IMR-90 (cell line): ENCODE data around the gene RELN. TPM values are rescaled to one million over a fixed set of nuclear protein-coding genes. Genes with fewer than 3 reads are reported as not detected.

Experiments used
- ATAC-seq: fragments of 200-7000 bp; cut with Tn5 transposase; 2 replicates; pipeline ENCODE4 v1.9.1; 2020; ENCODE audit warnings: low read depth, mild to moderate bottlenecking, moderate library complexity
- BruUV-seq: library from RNA; stranded (reverse); fragments of 400-500 nt; replicated peaks from 2 replicates; lab custom pipeline; 2021; lab: Mats Ljungman, UMichigan
- CTCF ChIA-PET: fragments of 300-600 bp; formaldehyde crosslinking; extraction: SDS; loops from one replicate; lab custom pipeline; 2021; ENCODE audit warnings: antibody characterized with exemption; lab: Yijun Ruan, JAX
- POLR2A ChIA-PET: fragments of 300-600 bp; sonication (Branson Sonifier 250); formaldehyde crosslinking; loops from one replicate; lab custom pipeline; 2022; ENCODE audit warnings: antibody characterized with exemption; ENCODE audit not compliant: unreplicated experiment; lab: Charles Lee
- DNase-seq: peaks from one replicate; pipeline ENCODE4 v3.0.0; 2013
- H2AFZ ChIP-seq: replicated peaks from 2 replicates; pipeline ENCODE3; 2013; ENCODE audit warnings: low read length, mild to moderate bottlenecking; ENCODE audit not compliant: poor library complexity
- H2AK5ac ChIP-seq: 2 replicates; pipeline ENCODE4 v1.6.1; 2013; ENCODE audit warnings: low read depth, low read length, inconsistent platforms
- H2AK9ac ChIP-seq: replicated peaks from 2 replicates; pipeline ENCODE3; 2013; ENCODE audit warnings: mild to moderate bottlenecking, low read depth, low read length, moderate library complexity; ENCODE audit not compliant: poor library complexity
- H2BK120ac ChIP-seq: 2 replicates; pipeline ENCODE4 v1.6.1; 2013; ENCODE audit warnings: low read depth, low read length, inconsistent platforms
- H2BK15ac ChIP-seq: 3 replicates; pipeline ENCODE4 v1.6.1; 2013; ENCODE audit warnings: low read depth, low read length, inconsistent platforms
- H2BK20ac ChIP-seq: 2 replicates; pipeline ENCODE4 v1.6.1; 2013; ENCODE audit warnings: low read depth, mild to moderate bottlenecking, inconsistent platforms, low read length, moderate library complexity
- H2BK5ac ChIP-seq: 2 replicates; pipeline ENCODE4 v1.6.1; 2013; ENCODE audit warnings: mild to moderate bottlenecking, low read depth, low read length, inconsistent platforms; ENCODE audit not compliant: poor library complexity, severe bottlenecking
- H3K14ac ChIP-seq: replicated peaks from 2 replicates; pipeline ENCODE4 v1.6.1; 2013; ENCODE audit warnings: low read depth, low read length, inconsistent platforms
- H3K18ac ChIP-seq: 2 replicates; pipeline ENCODE4 v1.6.1; 2013; ENCODE audit warnings: low read depth, low read length, control low read depth
- H3K23ac ChIP-seq: 2 replicates; pipeline ENCODE4 v1.6.1; 2013; ENCODE audit warnings: low read depth, low read length, inconsistent platforms
- H3K27ac ChIP-seq: 2 replicates; pipeline ENCODE4 v1.5.1; 2013; ENCODE audit warnings: mild to moderate bottlenecking, control low read depth, low read length; ENCODE audit not compliant: insufficient read depth
- H3K27me3 ChIP-seq: 2 replicates; pipeline ENCODE4 v1.6.1; 2013; ENCODE audit warnings: low read length; ENCODE audit not compliant: control insufficient read depth, insufficient read depth
- H3K36me3 ChIP-seq: 2 replicates; pipeline ENCODE4 v1.6.1; 2013; ENCODE audit warnings: low read length, mixed read lengths; ENCODE audit not compliant: control insufficient read depth, insufficient read depth
- H3K4ac ChIP-seq: 2 replicates; pipeline ENCODE4 v1.6.1; 2013; ENCODE audit warnings: low read depth, low read length, inconsistent platforms
- H3K4me1 ChIP-seq: 2 replicates; pipeline ENCODE4 v1.6.1; 2013; ENCODE audit warnings: low read length, mixed read lengths; ENCODE audit not compliant: control insufficient read depth, insufficient read depth
- H3K4me2 ChIP-seq: 2 replicates; pipeline ENCODE4 v1.6.1; 2013; ENCODE audit warnings: low read depth, mild to moderate bottlenecking, control low read depth, low read length, moderate library complexity
- H3K4me3 ChIP-seq: 2 replicates; pipeline ENCODE4 v1.5.1; 2013; ENCODE audit warnings: low read depth, mild to moderate bottlenecking, control low read depth, low read length, moderate library complexity; ENCODE audit not compliant: insufficient read depth
- H3K56ac ChIP-seq: 2 replicates; pipeline ENCODE4 v1.6.1; 2013; ENCODE audit warnings: low read length, inconsistent platforms; ENCODE audit not compliant: insufficient read depth; ENCODE audit errors: extremely low read depth
- H3K79me1 ChIP-seq, 2 experiments: 2 replicates each; pipeline ENCODE4 v1.6.1; 2013; ENCODE audit warnings: low read length in 2 of 2, inconsistent platforms in 1 of 2, low read depth in 1 of 2
- H3K9ac ChIP-seq: 2 replicates; pipeline ENCODE4 v1.6.1; 2013; ENCODE audit warnings: low read depth, low read length, control low read depth
- H3K9me1 ChIP-seq: 2 replicates; pipeline ENCODE4 v1.6.1; 2013; ENCODE audit warnings: low read length, inconsistent platforms; ENCODE audit not compliant: insufficient read depth
- H3K9me3 ChIP-seq: 2 replicates; pipeline ENCODE4 v1.6.1; 2013; ENCODE audit warnings: low read length; ENCODE audit not compliant: control insufficient read depth, insufficient read depth
- H4K20me1 ChIP-seq: 2 replicates; pipeline ENCODE4 v1.6.1; 2013; ENCODE audit warnings: low read length, inconsistent platforms; ENCODE audit not compliant: insufficient read depth
- H4K5ac ChIP-seq: 2 replicates; pipeline ENCODE4 v1.6.1; 2013; ENCODE audit warnings: mild to moderate bottlenecking, low read depth, low read length, control low read depth
- H4K8ac ChIP-seq, 2 experiments: 2 replicates each; pipeline ENCODE4 v1.6.1; 2013; ENCODE audit warnings: low read depth in 2 of 2, low read length in 2 of 2, control low read depth in 1 of 2, inconsistent platforms in 1 of 2
- H4K91ac ChIP-seq: 2 replicates; pipeline ENCODE4 v1.6.1; 2013; ENCODE audit warnings: low read depth, low read length, inconsistent platforms; ENCODE audit not compliant: insufficient read depth
- CHD1 ChIP-seq: IDR thresholded peaks from 2 replicates; pipeline ENCODE4 v1.6.1; 2012; ENCODE audit warnings: low read depth, low read length, improper control_type of control experiment
- FOS ChIP-seq: fragments of 150-350 bp; IDR thresholded peaks from 2 replicates; pipeline ENCODE4 v1.6.1; 2016; ENCODE audit warnings: low read depth, low read length
- MAZ ChIP-seq: IDR thresholded peaks from 2 replicates; pipeline ENCODE4 v1.6.1; 2012; ENCODE audit warnings: low read depth, mild to moderate bottlenecking, low read length, improper control_type of control experiment, moderate library complexity, borderline replicate concordance
- POLR2A ChIP-seq: IDR thresholded peaks from 2 replicates; pipeline ENCODE4 v1.6.1; 2012; ENCODE audit warnings: mild to moderate bottlenecking, low read depth, low read length
- RAD21 ChIP-seq: IDR thresholded peaks from 2 replicates; pipeline ENCODE4 v1.6.1; 2012; ENCODE audit warnings: low read length, improper control_type of control experiment
- WGBS, 2 experiments: methylation state at CpG; one replicate each; pipeline versions ENCODE4 v1.1.5 to v1.1.7; 2013; ENCODE audit warnings: missing lambda C conversion rate in 2 of 2; ENCODE audit not compliant: insufficient read length in 1 of 2; ENCODE audit errors: extremely low coverage in 2 of 2; 5-methylcytosine and 5-hydroxymethylcytosine counted together
- dilution Hi-C: fragments of 300-500 bp; cut with HindIII; formaldehyde crosslinking; loops from one replicate; pipeline ENCODE4 v1.14.3; 2018; ENCODE audit warnings: low sequenced_read_pairs; ENCODE audit not compliant: unreplicated experiment
- in situ Hi-C: fragments of 300-500 bp; cut with MboI; formaldehyde crosslinking; loops from 3 replicates; pipeline ENCODE4 v1.14.3; 2019; ENCODE audit warnings: low sequenced_read_pairs, inconsistent platforms, mixed read lengths
- intact Hi-C: fragments of 100-400 bp; cut with micrococcal nuclease; formaldehyde crosslinking; loops from 2 replicates; pipeline ENCODE4 v1.10.0; 2022
- polyA plus RNA-seq, 3 experiments: library from polyadenylated mRNA; depleted of rRNA; stranded (reverse); fragments of >200 nt; gene quantifications; 2 replicates each; pipeline ENCODE4 v1.2.3, GENCODE V29; 2012; ENCODE audit warnings: low replicate concordance in 1 of 3
- total RNA-seq: library from RNA; depleted of rRNA; stranded (reverse); fragments of >200 nt; gene quantifications from 2 replicates; pipeline ENCODE4 v1.2.3, GENCODE V29; 2012

RELN gene
- total and polyA plus RNA-seq, 2 of the 4 experiments (the other 2 are of a cell fraction): 14.7 to 23.7 TPM

DNA sequence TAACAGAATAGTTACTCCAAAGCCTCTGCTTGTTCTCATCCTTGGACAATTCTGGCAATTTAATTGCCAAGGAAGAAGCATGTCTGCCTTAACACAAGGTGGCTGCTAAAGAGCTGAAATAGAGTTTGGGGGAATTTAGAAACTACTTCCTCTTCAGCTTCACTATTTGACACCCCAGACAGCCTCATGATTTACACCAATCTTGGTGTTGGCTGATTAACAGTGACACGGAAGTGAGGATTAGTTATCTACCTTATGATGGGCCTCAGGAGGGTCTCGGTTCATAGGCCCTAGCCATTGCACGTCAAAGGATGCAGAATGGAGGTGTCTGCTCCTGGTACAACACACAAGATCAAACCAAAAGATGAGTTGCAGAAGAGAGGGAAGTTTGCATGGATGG is 102.4 kb downstream of the RELN start:
- POLR2A ChIA-PET: no interaction called here
- CTCF ChIA-PET: no interaction called here
- H2BK120ac ChIP-seq: peak overlapping the region; percentile 61
- H3K9ac ChIP-seq: no peak overlapping the region
- in situ Hi-C loops (no loop called here), intact Hi-C loops (loop anchor here (10.0 kb wide), 1 partner anchor 312 kb away; no protein-coding TSS in a partner anchor), dilution Hi-C loops (no loop called here)
- H3K9me3 ChIP-seq: no peaks in the 10 kb centered on the region
- no TSS peak for BruUV-seq
- no peak overlapping the region for H2BK15ac ChIP-seq
- 0 out of 2 replicates have a peak overlapping the region, but pooled peaks have one; percentile 29 for H4K91ac ChIP-seq
- H3K14ac ChIP-seq: peak overlapping the region; percentile 55; the same call in 1 of the 2 replicates
- H3K27ac ChIP-seq: no peak overlapping the region
- no peak overlapping the region for H3K56ac ChIP-seq
- no peak overlapping the region for H2AK9ac ChIP-seq
- H2BK5ac ChIP-seq: no peak overlapping the region
- H3K27me3 ChIP-seq: no peaks in the 10 kb centered on the region
- no peak overlapping the region for H3K18ac ChIP-seq
- TF ChIP-seq RAD21 (no peak), POLR2A (no peak), FOS (no peak), MAZ (no peak), CHD1 (no peak)
- H3K23ac ChIP-seq: 0 out of 2 replicates have a peak overlapping the region, but pooled peaks have one; percentile 63
- no peak overlapping the region for H4K5ac ChIP-seq
- H3K36me3 ChIP-seq: no peaks in the 10 kb centered on the region
- DNase-seq (no peak), ATAC-seq (no peak)
- no peak overlapping the region for H3K4me3 ChIP-seq
- peak overlapping the region; percentile 60; the same call in 1 of the 2 replicates for H3K4ac ChIP-seq
- no peak overlapping the region for H3K4me2 ChIP-seq
- H2BK20ac ChIP-seq: peak overlapping the region; percentile 62; the same call in 1 of the 2 replicates
- H3K79me1 ChIP-seq: peaks cover 0 to 4% of the 10 kb centered on the region in 2 experiments; a peak in 1 of 4 replicates
- no peaks in the 10 kb centered on the region for H4K20me1 ChIP-seq
- H3K4me1 ChIP-seq: peaks cover 2% of the 10 kb centered on the region; the same call in 1 of the 2 replicates
- WGBS, 2 experiments: no CpG with 5 or more reads among the region's 3 CpGs
- no peak overlapping the region for H2AFZ ChIP-seq
- H2AK5ac ChIP-seq: 0 out of 2 replicates have a peak overlapping the region, but pooled peaks have one; percentile 4
- H4K8ac ChIP-seq: 0 out of 4 replicates have a peak overlapping the region, but pooled peaks of 1 of the 2 experiments have one; percentile 8
- H3K9me1 ChIP-seq: peaks cover 8% of the 10 kb centered on the region
